ENCODE measurements around the gene PECR.

PECR gene

GRCh38 chr2:216002101-216002678, 79.4 kb downstream of the PECR start:
- no peak for TF ChIP-seq CTCF (IDR thresholded peaks at IDR 0.05)
- H3K36me3 ChIP-seq (ENCODE audit: control insufficient read depth, insufficient read depth, low read length): no peaks in the 10 kb centered on the region
- no peak overlapping the region for H3K4me3 ChIP-seq (ENCODE audit: low read depth, low read length)
- no peak overlapping the region for H3K9ac ChIP-seq
- H3K27me3 ChIP-seq (ENCODE audit: control insufficient read depth, insufficient read depth, low read length): no peaks in the 10 kb centered on the region
- H3K4me2 ChIP-seq (ENCODE audit: low read length): no peak overlapping the region
- H3K9me3 ChIP-seq (ENCODE audit: control insufficient read depth, low read length): no peaks in the 10 kb centered on the region
- no peak overlapping the region for H2AFZ ChIP-seq
- H3K79me2 ChIP-seq: peaks cover 6% of the 10 kb centered on the region
- H3K27ac ChIP-seq: no peak overlapping the region
- H3K4me1 ChIP-seq: peaks cover 5% of the 10 kb centered on the region

GRCh38 chr2:216001216-216002100, 80.2 kb downstream of the PECR start:
- Histone ChIP-seq H3K4me2 (ENCODE audit: low read length) (no peak overlapping the region), H3K9me3 (ENCODE audit: control insufficient read depth, low read length) (no peaks in the 10 kb centered on the region), H3K27me3 (ENCODE audit: control insufficient read depth, insufficient read depth, low read length) (no peaks in the 10 kb centered on the region), H3K4me1 (peaks cover 5% of the 10 kb centered on the region), H3K36me3 (ENCODE audit: control insufficient read depth, insufficient read depth, low read length) (no peaks in the 10 kb centered on the region), H3K27ac (no peak overlapping the region), H2AFZ (peak overlapping the region; percentile 35), H3K79me2 (peaks cover 6% of the 10 kb centered on the region), H3K4me3 (ENCODE audit: low read depth, low read length) (no peak overlapping the region), H3K9ac (no peak overlapping the region)
- no peak for TF ChIP-seq CTCF (IDR thresholded peaks at IDR 0.05)

- Histone ChIP-seq H3K9me3 (ENCODE audit: control insufficient read depth, low read length) (no peaks in the 10 kb centered on the region), H3K36me3 (ENCODE audit: control insufficient read depth, insufficient read depth, low read length) (no peaks in the 10 kb centered on the region), H3K9ac (no peak overlapping the region), H3K27ac (no peak overlapping the region), H3K4me1 (peaks cover 5% of the 10 kb centered on the region), H3K4me2 (ENCODE audit: low read length) (no peak overlapping the region), H3K79me2 (peaks cover 6% of the 10 kb centered on the region), H2AFZ (no peak overlapping the region), H3K27me3 (ENCODE audit: control insufficient read depth, insufficient read depth, low read length) (no peaks in the 10 kb centered on the region), H3K4me3 (ENCODE audit: low read depth, low read length) (no peak overlapping the region)
- TF ChIP-seq CTCF (IDR thresholded peaks at IDR 0.05): no peak
Measured at GRCh38 chr2:215998636-215999035, 83.0 kb downstream of the PECR start.

- Histone ChIP-seq H3K9me3 (ENCODE audit: control insufficient read depth, low read length) (no peaks in the 10 kb centered on the region), H3K36me3 (ENCODE audit: control insufficient read depth, insufficient read depth, low read length) (no peaks in the 10 kb centered on the region), H3K4me1 (peaks cover 5% of the 10 kb centered on the region), H3K4me3 (ENCODE audit: low read depth, low read length) (no peak overlapping the region), H3K27me3 (ENCODE audit: control insufficient read depth, insufficient read depth, low read length) (no peaks in the 10 kb centered on the region), H2AFZ (no peak overlapping the region), H3K27ac (no peak overlapping the region), H3K4me2 (ENCODE audit: low read length) (no peak overlapping the region), H3K9ac (no peak overlapping the region), H3K79me2 (peaks cover 6% of the 10 kb centered on the region)
- no peak for TF ChIP-seq CTCF (IDR thresholded peaks at IDR 0.05)
Measured at GRCh38 chr2:215997219-215997618, 84.4 kb downstream of the PECR start.
